HG03159 (cell line): ENCODE data around the gene MUC15.
"Not testable (repeated sequence)": the region's sequence is repeated elsewhere in the genome, so short reads cannot be mapped to it uniquely, and the experiment has no call there.

ENCODE experiments used
- ATAC-seq: cut with Tn5 transposase; IDR thresholded peaks from one replicate; pipeline ENCODE4 v1.9.1; 2021; ENCODE audit warnings: mild to moderate bottlenecking, moderate library complexity; ENCODE audit not compliant: unreplicated experiment

MUC15 gene, protein sequence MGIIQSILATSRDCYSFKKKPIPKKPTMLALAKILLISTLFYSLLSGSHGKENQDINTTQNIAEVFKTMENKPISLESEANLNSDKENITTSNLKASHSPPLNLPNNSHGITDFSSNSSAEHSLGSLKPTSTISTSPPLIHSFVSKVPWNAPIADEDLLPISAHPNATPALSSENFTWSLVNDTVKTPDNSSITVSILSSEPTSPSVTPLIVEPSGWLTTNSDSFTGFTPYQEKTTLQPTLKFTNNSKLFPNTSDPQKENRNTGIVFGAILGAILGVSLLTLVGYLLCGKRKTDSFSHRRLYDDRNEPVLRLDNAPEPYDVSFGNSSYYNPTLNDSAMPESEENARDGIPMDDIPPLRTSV

DNA sequence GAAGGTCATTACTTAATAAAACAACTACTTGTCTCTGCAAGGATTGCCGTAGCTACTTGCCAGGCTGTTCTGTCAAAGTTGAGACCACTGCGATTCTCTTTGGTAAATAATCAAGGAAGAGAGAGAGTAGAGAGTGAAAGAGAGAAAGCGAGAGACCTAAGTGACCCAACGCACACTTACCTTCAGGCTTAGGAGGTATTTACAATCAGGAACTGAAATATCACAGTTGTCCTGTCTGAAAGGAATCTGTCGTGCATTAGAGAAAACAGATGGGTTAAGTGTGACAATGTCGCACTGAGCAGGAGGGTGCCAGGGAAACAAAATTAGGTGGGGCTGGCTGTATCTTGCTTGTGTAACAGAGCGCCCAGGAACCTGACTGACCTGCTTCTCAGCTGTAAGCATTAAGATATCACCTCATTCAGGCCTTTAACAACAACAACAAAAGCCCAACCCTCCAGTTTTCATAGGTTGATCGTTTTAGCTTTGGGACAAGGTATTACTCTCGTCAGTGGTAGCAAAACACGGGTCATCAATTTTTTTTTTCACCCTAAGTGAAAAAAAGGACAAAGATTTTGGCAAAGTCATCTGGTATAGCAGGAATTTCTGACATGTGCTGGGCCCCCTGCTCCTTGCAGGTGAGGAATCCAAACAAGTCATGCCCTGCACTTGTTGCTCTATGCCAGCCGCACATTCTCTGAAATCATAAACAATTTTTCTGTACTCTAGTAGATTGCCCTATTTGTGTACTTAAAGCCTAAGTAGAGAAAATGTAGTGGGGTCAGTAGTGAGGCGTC is at the start of gene MUC15:
Gene MUC15, minus strand, starts transcription at position 403 of the 794 bp plus-strand sequence. CDS start 5,169 bp downstream, outside the sequence.
- ATAC-seq: no peak

- no peak for ATAC-seq
Observed at GRCh38 chr11:26621132-26621531, 49.1 kb upstream of the MUC15 start.

- ATAC-seq: no peak
Observed at GRCh38 chr11:26620282-26621045, 48.4 kb upstream of the MUC15 start.

GRCh38 chr11:26618441-26618840 is 46.4 kb upstream of the MUC15 start:
- ATAC-seq: no peak

DNA sequence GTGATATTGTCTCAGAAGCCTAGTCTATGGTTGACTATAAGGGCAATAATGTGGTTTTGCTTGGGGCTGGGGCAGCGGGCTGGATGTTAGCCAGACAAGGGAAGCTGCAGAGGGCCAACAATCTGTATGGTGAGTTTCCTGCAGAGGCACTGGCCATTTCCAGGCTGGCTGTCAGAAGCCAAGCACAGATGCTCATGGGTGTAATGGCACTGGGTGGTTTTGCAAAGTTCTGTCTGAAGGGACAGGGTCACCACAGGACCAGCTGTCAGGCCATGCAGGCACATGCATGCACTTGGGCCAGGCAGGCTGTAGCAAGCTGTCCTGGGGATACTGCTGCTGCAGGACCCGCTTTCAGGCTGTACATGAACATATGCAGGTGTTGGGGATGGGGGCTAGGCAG is 41.7 kb upstream of the MUC15 start:
- ATAC-seq: no peak

- no peak for ATAC-seq
Observed at GRCh38 chr11:26608507-26609146, 36.6 kb upstream of the MUC15 start.

DNA sequence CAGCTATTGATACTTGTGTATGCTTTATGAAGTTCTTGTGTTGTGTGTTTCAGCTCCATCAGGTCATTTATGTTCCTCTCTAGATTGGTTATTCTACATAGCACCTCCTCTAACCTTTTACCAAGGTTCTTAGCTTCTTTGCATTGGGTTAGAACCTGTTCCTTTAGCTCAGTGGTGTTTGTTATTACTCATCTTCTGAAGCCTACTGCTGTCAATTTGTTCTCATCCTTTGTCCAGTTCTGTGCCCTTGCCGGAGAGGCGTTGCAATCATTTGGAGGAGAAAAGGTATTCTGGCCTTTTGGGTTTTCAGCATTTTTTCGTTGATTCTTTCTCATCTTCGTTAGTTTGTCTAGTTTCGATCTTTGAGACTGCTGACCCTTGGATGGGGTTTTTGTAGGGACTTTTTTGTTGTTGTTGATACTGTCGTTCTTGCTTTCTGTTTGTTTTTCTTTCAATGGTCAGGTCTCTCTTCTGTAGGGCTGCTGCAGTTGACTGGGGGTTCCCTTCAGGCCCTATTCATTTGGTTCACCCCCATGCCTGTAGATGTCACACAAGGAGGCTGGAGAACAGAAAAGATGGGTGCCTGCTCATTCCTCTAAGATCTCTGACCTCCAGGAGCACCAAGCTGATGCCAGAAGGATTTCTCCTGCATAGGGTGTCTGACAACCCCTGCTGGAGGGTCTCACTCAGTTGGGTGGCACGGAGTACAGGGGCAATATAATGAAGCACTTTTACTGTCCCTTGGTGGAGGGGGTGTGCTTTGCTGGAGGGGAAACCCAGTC is 35.9 kb upstream of the MUC15 start:
- no peak for ATAC-seq

GRCh38 chr11:26599876-26600434 is 27.9 kb upstream of the MUC15 start:
- no peak for ATAC-seq

DNA sequence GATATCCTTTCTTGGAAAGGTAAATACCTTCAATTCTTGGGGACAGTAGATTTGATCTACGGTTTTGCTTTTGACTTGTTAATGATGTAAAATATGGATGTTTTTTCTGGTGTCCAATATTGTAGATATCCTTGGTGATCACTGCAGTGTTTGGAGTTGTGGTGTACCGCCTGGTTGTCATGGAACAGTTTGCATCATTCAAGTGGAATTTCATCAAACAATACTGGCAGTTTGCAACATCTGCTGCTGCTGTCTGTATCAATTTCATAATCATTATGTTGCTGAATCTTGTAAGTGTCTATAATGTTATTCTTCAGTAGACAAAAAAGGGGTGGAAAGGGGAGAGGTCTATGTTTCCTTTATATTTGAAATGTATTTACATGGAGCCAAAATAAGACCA is 27.4 kb upstream of the MUC15 start:
- ATAC-seq: no peak

DNA sequence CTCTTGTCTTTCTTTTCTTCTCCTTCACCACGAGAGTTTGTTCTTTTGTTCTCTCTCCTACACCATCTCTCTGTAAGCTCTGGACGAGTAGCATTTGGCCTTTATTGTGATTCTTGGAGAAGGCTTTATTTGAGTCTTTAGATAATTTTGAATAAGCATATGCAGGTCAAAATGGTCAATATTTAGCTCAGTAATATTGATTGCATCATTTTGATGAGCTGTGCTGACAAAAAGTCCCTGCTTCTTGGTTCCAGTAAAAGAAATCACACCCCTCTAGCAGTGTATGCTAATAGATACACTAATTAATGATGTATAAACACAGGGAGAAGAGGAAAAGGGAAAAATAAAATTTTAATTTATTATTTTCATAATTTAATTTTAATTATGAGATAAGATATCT is 25.8 kb upstream of the MUC15 start:
- ATAC-seq: no peak

DNA sequence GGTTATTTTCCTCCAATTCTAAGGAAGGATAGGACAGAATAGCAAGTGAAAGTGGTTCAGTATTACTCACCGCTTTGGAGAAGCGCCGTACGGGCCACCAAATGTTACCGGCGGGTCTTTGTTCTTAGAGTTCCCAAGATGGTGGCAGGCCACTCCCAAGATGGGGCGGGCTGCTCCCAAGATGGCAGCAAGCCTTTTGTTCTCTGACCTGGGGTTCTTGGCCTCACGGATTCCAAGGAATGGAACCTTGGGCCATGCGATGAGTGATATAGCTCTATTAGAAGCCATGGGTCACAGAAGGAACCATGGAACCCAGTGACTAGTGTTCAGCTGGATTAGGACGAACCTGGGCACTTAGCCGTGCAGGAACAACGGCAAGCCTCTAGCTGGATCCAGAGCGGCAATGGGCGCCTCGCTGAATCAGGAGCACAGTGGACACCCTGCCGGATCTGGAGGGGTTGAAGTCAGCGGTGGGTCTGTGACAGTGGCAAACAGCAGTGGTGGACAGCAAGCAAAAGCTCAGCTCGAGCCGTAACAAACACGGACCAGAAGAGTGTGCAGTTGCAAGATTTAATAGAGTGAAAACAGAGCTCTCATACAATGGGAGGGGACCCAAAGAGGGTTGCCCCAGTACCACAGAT is 25.1 kb upstream of the MUC15 start:
- not testable (repeated sequence) for ATAC-seq

- not testable (repeated sequence) for ATAC-seq
Observed at GRCh38 chr11:26595207-26595865, 23.3 kb upstream of the MUC15 start.

DNA sequence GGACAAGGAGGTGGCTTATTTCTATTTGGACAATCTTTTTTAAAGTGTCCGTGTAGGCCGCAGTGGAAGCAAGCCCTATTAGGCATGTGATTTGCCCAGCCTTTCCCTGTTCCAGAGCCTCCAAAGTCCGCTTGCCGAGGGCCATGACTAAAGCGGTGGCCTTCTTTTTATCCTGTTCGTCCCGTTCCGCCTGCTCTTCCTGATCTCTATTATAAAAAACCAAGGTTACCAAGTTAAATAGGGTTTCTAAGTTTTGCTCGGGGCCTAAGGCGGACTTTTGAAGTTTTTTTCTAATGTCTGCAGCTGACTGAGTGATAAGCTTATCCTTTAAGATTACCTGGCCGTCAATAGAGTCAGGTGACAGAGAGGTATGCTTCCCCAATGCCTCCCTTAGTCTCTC is 21.6 kb upstream of the MUC15 start:
- ATAC-seq: no peak

- no peak for ATAC-seq
Observed at GRCh38 chr11:26587073-26587472, 15.0 kb upstream of the MUC15 start.

- ATAC-seq: no peak
Observed at GRCh38 chr11:26584818-26585217, 12.8 kb upstream of the MUC15 start.

- no peak for ATAC-seq
Observed at GRCh38 chr11:26583550-26583949, 11.5 kb upstream of the MUC15 start.

- no peak for ATAC-seq
Observed at GRCh38 chr11:26580929-26581328, 8.9 kb upstream of the MUC15 start.

- no peak for ATAC-seq
Observed at GRCh38 chr11:26579683-26580082, 7.6 kb upstream of the MUC15 start.
